Kasumi-1 (cell line): ENCODE data around the gene PARN.
"Not testable (repeated sequence)": the region's sequence is repeated elsewhere in the genome, so short reads cannot be mapped to it uniquely, and the experiment has no call there.

ENCODE experiments used
- DNase-seq, 2 experiments: peaks; one replicate each; lab custom pipeline; 2025; lab: John Stamatoyannopoulos, UW

The PARN gene

DNA sequence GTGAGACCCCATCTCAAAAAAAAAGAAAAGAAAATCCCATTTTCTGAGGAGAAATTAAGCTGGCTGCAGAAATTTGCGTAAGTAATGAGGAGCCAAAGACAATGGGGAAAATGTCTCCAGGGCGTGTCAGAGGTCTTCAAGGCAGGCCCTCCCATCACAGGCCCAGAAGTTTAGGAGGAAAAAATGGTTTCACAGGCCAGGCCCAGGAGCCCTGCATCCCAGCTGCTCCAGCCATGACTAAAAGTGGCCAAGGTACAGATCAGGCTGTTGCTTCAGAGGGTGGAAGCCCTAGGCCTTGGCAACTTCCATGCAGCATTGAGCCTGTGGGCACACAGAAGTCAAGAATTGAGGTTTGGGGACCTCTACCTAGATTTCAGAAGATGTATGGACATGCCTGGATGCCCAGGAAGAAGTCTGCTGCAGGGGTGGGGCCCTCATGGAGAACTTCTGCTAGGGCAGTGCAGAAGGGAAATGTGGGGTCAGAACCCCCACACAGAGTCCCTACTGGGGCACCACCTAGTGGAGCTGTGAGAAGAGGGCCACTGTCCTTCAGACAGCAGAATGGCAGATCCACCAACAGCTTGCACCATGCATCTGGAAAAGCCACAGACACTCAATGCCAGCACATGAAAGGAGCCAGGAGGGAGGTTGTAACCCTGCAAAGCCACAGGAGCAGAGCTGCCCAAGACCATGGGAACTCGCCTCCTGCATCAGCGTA is 55.2 kb downstream of the PARN start:
- DNase-seq: not testable (repeated sequence)

DNA sequence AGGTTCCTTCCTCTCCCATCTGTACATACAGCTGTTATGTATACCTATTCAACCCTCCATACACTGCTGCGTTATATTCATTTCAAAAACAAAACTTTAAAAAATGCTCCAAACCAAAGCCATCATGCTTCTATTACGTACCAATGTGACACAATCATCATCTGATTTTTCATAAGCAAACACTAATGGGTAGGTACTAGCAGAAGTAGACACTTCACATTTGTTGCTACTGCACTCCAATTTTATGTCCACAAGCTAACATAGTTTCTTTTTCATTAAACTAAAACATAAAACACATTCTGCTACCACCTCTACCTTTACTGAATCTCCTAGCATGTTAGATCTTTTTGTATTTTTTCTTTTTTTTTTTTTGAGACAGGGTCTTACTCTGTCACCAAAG is 57.5 kb downstream of the PARN start:
- no peak for DNase-seq

DNA sequence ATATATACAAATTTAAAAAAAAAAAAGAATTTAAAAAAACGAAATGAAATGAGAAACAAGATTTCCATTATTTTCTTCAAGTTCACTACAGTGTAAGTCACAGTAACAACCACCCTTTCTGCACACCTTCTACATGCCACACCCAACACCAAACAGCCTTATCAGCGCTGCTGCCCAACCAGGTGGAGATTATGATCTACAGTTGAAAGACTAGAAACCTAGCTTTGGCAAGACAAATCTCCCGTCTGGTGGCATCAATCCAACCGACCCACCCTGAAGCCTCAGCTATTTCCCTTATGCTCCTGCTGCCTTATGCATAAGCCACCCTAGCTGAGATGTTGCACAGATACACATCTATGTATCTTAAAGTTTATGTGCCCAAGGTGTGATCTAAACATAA is 60.8 kb downstream of the PARN start:
- DNase-seq: no peak

DNA sequence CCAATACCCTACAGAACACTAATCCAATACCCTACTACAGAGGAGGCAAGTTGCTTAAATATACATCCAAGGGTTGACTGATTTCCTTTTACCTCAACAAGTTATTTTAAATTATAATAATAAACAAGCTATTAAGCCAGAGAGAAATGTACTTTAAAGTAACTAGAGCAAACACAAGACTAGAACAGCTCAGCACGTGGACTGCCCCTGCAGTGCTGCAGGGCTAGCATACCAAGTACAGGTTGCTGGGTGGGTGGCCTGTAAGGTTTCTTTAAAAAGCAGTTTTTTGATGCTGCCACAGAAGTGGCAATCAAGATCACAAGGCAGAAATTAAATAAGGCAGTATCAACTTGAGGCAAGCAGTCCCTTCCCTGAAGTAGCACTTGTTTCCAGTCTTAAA is 63.5 kb downstream of the PARN start:
- no peak for DNase-seq

DNA sequence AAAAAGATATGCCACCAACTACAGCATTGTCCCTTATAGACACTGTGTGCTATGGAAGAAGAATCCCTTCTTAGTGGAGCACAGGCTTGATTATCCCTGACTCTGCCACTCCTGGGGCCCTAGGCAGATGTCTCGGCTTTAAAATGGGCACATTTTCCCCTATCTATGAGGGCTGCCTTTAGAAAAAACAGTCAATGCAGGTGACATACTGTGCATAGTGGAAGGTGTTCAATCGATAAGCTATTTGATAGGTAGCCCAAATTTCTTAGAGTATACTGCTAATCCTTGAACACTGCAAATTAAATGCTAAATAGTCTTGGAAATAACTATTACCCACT is 64.4 kb downstream of the PARN start:
- no peak for DNase-seq

DNA sequence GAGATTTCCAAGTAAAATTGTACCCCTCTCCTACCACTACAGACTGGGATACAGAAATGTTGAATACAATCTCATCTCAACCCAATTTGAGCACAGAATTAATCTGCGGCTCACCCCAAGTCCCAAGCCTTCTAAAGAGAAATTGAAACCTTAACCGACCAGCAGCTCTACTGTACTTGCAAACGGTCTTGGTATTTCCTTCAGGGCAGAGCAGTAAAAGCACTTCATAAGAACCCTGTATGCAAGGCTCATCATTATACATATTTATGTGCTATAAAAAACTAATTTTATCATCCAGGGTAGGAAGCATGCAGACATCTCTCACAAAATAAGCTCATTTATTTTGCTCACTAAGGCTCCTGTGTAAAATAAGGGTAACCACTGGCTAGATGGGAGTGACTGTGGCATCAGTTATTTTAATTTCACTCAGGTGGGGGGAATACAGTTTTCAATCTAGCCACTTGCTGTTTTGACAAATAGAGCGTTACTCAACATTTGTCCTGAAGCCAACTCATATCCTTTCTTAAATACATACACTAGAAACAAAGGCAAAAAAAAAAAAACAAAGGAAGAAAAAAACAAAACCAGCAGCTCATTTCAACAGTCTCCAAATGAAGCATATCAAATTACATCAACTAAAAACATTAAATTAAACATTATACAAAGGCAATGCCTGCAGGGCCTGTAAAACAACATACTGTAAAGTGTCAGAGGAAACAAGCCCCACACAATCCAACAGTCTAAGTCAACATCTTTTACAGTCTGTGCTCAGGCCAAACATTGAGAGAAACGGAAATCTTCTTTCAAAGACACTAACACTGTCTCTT is 65.0 kb downstream of the PARN start:
- DNase-seq: no peak

DNA sequence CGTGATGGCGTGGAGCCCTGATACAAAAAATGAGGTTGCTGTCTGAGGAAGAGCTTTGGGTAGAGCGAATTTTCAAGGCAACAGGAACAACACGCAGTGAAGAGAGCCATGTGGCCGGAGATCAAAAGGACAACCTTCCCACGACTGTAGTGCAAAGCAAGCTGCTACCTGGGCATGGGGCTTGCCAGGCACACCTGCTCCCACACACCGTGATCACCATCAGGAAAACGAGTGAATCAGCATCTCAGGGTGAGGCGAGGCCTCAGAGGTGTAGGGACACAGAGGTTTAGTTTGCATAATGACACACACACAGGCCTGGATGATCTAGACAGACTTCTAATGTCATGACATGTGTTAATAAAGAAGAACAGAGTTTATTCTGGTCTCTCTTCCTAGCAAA is 65.7 kb downstream of the PARN start:
- no peak for DNase-seq

DNA sequence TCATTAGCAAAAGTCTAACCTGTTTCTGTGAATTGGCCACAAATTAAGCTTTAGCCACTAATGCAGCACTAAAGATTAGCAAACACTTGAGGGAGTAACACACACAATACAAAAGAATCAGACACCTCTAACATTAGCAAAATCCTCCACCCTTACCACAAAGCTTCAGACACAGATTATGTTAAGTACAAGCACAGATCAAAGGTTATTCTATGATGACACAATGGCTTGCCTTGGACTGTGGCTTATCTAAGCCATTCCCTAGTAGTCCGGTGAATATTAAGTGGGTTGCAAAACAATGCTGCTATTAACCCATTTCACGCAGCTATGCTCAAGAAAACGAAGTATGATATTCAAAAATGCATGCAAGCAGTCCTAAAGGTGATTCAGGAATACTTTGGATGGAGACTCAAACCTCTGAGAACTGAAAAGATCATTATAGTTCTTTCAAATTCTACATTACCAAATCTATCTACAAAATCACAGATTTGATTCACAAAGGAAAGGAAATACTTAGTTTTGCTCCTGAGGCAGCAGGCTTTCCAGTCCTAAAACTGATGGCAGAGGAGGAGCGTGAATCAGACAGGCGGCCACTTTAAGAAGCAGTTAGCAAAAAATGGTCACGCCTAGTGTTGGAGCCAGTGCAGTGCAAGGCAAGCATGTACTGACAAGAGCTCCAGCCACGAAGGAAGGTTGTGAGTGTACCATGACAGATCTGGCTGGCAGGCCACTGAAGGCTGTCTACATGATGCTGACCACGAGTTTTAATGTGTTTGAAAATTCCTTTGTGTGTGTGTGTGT is 67.2 kb downstream of the PARN start:
- DNase-seq: no peak

DNA sequence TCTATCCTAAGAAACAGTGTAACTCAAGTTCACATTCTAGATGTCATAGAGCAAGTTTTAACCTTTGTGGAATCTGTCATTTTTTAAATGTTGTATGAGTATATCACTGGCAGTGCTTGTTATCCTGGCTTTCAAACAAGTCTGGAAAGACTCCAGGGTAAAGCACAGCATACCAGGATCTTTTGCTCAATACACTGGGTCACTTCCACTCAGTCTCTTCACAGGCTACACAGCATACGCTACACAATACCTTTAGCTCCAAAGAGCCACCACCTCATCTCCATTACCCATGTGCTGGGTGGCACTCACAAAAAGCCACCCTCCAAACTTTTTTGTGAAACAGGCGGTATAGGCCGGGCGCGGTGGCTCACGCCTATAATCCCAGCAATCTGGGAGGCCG is 69.5 kb downstream of the PARN start:
- no peak for DNase-seq

DNA sequence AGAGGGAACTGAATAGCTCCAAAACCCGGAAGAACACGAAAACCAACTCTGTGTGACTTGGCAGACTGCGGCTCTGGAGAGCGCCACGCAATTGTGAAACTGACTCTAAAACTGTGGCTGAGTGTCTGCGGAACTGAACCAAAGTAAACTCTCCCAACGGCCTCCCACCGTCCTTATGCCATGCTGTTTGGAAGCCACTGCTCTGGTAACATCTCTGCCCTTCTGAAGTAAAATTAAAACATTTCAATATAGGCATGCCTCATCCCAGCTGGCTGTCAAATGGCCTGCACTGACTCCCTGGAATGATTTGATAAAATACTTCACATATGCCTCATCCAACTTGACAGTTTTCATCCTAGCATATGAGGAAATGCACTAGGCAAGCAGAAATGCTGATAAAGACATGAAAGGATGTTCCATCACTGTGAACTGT is 70.2 kb downstream of the PARN start:
- no peak for DNase-seq

DNA sequence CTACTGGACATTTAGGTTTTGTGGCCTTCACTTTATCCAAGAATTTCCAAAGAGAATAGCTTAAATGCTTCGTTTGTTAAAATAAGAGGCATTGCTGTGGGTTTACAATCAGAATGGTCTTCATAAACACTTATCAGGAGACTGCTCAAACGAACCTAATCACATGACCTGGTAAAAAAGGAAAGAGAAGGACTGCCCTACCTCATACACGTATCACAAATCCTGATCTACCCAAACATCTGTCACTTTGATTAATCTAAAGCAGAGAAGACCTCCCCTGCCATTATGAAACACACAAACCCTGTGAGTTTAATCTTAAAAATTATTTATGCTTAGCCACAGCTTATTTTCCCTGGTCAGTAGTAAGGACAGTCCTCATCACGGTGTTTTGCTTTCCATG is 76.6 kb downstream of the PARN start:
- no peak for DNase-seq

DNA sequence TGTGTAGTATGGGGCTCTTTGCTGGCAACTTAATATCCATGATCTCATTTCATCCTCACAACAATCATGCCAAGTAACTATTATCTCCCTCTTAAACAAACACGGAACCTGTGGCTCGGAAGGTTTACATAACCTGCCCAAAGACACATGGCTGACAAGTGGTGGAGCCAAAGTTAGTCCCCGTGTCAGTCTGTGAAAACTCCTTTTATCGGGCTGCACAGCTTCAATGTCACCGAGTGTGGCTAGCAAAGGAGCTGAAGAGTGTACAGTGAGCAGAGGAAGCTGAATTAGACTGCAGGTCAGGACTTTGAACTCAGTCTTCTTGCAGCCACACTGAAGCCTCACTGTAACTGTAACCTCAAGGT is 80.3 kb downstream of the PARN start:
- DNase-seq: no peak

DNA sequence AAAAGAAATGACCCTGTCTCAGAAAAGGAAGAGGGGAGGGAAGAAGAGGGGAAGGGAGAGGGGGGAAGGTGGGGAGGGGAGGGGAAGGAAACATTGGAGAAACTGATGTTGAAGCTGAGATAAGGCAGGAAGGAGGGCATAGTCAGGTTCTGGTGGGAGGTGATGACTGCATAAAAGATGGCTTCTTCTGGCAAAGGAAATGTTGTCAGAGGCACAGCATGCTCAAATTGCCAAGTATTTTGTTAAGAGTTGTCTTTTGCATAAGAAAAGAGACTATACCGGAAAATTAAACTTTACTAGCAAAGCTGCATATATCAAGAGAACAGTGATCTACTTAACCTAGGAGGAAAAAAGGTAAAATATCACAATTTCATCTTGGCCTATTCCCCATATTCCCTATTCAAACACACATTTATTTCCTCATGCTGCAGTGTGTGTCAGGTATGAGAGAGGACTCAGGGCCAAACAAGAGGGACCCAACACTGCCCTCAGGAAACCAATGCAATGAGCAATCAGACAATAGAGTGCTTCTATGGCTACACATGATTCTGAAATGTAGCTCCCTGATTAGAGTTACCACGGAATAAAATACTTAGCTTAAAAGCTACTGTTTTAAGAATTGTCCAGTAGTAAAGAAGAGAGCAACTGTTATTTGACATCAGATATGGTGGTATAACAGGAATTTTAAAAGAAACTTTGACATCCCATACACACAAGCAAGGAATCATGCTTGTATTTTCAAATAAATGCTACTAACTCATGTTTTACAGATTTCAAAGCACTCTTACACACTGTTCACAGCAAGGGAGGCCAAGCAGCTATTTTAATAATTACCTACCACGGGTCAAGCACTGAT is 80.9 kb downstream of the PARN start:
- no peak for DNase-seq

DNA sequence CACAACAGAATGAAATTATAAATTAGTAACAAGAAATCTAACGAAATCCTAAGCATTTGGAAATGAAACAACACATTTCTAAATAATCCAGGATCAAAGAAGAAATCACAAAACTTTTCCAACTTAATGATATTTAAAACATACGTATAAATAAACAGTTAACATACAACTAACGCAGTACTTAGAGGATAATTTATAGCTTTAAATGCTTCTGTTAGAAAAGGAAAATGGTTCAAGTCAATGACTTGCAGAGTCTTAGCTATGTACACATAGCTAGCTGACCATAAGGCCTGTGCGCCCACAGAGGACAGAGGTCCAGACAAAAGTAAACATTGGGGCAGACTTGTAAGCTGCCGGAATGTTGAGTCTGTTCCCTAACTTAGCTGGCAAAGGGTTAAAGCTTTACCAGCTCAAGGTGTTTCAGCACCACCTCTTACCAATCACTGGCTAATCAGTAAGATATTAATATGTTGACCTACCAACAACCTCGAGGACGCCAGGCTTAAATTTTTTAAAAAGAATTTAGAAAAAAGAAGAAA is 84.6 kb downstream of the PARN start:
- no peak for DNase-seq

DNA sequence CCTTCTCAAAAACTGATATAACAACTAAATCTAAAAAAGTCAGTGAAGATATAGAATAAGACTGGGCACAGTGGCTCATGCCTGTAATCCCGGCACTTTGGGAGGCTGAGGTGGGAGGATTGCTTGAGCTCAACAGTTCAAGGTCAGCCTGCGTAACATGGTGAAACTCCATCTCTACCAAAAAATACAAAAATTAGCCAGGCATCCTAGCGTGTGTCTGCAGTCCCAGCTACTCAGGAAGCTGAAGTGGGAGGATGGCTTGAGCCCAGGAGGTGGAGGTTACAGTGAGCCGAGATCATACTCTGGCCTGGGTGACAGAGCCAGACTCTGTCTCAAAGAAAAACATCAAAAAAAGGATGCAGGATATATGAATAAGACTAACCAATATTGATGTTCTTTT is 85.2 kb downstream of the PARN start:
- DNase-seq: not testable (repeated sequence)

DNA sequence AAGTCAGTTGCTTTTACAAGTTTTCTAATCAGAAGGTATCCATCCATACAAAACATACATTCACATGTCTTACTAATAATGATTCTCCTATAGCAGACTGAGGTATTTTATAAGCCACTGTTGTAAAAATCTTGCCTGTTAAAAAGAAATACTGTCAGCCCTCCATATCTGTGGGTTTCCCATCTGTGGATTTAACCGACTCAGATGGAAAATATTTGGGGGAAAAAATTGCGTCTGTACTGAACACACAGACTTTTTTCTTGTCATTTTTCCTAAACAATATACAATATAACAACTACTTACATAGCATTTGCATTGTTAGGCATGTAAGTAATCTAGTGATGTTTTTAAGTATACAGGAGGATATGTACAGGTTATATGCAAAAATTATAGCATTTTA is 90.4 kb downstream of the PARN start:
- DNase-seq: no peak

DNA sequence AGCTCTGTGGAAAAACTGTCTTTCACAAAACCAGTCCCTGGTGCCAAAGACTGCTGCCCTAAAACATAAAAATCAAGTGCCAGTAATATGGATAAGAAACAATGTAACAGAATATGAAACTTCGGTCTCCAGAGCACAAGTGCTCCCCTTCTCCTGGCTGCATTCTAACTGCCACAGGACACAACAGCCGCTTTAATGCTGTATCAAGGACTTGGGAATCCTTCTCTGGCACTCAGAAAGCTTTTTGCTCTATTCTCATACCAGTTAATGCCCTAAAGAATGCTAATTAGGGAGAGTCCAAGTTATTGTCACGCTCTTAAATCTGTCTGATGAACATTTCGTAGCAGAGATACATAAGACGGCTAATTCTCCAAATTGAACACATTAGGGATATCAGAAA is 90.9 kb downstream of the PARN start:
- DNase-seq: no peak

DNA sequence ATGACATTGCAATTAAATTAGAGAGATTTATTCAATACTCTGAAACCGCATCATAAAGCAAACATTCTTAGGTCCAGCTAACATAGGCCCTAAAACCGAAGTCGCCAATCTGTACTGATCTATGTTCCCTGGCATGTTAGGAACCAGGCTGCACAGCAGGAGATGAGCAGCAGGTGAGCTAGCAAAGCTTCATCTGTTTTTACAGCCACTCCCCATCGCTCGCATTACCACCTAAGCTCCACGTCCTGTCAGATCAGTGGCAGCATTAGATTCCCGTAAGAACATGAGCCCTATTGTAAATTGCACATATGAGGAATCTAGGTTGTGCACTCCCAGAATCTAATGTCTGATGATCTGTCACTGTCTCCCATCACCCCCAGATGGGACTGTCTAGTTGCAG is 91.5 kb downstream of the PARN start:
- DNase-seq: no peak

DNA sequence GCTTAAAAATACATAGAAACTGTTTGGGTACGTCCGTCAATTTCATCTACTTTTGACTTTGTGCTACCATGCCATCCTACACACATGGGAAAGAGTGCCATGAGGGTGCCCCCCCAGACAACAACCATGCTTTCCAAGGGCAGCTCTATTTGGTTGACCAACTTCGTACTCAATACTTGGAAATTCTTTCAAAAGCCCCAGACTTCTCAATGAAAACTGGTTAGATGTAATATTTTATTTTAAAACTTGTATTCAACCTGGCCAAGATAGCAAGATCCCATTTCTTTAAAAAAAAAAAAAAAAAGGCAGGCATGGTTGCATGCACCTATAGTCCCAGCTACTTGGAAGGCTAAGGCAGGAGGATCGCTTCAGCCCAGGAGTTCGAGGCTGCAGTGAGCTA is 98.4 kb downstream of the PARN start:
- DNase-seq: no peak

DNA sequence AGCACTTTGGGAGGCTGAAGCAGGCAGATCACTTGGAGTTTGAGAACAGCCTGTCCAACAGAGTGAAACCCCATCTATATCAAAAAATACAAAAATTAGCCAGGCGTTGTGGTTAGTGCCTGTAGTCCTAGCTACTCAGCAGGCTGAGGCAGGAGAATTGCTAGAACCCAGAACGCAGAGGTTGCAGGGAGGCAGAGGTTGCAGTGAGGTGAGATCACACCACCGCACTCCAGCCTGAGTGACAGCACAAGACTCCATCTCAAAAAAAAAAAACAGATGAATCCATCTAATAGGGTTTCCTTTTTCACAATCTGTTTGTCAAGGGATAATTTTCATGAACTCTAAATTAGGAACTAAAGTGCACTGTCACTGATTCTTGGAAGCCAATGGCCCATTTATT is 99.0 kb downstream of the PARN start:
- no peak for DNase-seq

DNA sequence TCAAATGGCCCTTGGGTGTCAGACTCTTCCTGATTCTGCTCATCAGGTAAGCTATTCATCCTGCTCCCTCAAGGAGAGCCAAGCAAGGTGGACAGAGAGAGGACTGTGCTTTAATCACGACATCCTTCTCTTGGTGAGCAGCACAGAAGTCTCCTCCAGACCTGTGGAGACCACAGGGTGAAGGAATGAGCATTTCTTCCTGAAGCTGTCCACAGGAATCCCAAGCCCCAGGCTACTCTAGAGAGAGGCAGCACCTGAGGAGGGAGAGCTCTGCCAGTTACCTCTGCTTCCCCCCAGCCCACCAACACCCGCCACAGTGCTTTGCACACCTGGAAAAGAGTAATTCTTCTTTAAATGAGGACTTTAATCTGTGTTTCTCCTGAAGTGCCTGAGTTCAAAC is 100.0 kb downstream of the PARN start:
- no peak for DNase-seq
